ENCODE results near the gene CD163. TPM values are rescaled to one million over a fixed set of nuclear protein-coding genes. Genes with fewer than 3 reads are reported as not detected.

Gene CD163
- total RNA-seq, 1 donor from 2014 or later = not detected

DNA sequence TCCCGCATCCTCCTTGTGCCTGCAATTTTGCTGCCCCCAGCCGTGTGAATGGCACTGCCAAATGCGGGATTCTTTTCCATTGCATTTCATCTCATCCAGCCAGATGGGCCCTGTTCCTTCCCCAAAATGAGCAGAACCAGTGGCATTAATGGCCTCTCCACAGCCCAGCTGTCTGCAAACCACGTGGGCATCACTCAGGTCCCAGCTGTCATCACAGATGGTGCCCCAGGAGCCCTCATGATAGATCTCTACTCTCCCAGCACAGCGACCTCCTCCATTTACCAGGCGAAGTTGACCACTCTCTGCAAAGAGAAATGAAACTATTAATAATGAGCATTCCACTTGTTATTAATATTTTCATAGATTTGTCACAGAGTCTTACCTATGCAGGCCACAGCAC, 17.1 kb downstream of the CD163 start:
- H3K36me3 ChIP-seq = no peaks in the 10 kb centered on the region
- no peak overlapping the region for H3K27ac ChIP-seq
- no peak overlapping the region for H3K4me3 ChIP-seq
- no peaks in the 10 kb centered on the region for H4K20me1 ChIP-seq (ENCODE audit: low read depth)
- no peaks in the 10 kb centered on the region for H3K27me3 ChIP-seq
- no peak overlapping the region for H3K9ac ChIP-seq
- no peaks in the 10 kb centered on the region for H3K4me1 ChIP-seq
- Mint-ChIP-seq H3K27ac (no peak overlapping the region), H3K27me3 (ENCODE audit: insufficient read depth, low read depth) (no peaks in the 10 kb centered on the region), H3K9me3 (no peaks in the 10 kb centered on the region), H3K4me1 (no peaks in the 10 kb centered on the region), H3K36me3 (no peaks in the 10 kb centered on the region), H3K4me3 (no peak overlapping the region)
- H3F3A ChIP-seq (ENCODE audit: low read depth) = no peaks in the 10 kb centered on the region
- no peak for TF ChIP-seq EZH2phosphoT487 (IDR thresholded peaks at IDR 0.05)
- no peak for TF ChIP-seq EZH2 (IDR thresholded peaks at IDR 0.05)
- TF ChIP-seq, protein P1, sequence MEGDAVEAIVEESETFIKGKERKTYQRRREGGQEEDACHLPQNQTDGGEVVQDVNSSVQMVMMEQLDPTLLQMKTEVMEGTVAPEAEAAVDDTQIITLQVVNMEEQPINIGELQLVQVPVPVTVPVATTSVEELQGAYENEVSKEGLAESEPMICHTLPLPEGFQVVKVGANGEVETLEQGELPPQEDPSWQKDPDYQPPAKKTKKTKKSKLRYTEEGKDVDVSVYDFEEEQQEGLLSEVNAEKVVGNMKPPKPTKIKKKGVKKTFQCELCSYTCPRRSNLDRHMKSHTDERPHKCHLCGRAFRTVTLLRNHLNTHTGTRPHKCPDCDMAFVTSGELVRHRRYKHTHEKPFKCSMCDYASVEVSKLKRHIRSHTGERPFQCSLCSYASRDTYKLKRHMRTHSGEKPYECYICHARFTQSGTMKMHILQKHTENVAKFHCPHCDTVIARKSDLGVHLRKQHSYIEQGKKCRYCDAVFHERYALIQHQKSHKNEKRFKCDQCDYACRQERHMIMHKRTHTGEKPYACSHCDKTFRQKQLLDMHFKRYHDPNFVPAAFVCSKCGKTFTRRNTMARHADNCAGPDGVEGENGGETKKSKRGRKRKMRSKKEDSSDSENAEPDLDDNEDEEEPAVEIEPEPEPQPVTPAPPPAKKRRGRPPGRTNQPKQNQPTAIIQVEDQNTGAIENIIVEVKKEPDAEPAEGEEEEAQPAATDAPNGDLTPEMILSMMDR (IDR thresholded peaks at IDR 0.05) = no peak
- no peak overlapping the region for H3K4me2 ChIP-seq
- no peaks in the 10 kb centered on the region for H3K9me3 ChIP-seq (ENCODE audit: low read depth)
- no peak for DNase-seq (ENCODE audit: low spot score)
- no peaks in the 10 kb centered on the region for H3K79me2 ChIP-seq (ENCODE audit: low read depth)
- H2AFZ ChIP-seq (replicated peaks) = no peak overlapping the region

DNA sequence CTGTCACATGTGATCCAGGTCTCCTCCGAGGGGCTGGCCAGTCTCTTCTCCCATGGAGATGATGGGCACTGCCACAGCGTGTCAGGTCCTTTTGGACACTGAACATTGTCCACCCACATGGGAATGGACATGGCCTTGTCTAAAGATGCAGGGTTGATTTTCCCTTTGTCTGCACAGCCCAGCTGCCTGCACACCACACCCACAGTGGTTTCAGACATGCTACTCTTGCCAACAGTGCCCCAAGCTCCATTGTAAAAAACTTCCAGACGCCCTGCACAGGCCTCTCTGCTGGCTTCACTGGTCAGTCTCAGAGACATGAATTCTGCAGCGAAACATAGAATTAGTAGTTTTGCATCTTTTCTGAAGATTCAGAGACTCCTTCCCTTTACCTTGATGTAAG, 18.5 kb downstream of the CD163 start:
- H3K4me3 Mint-ChIP-seq = no peak overlapping the region
- Histone ChIP-seq H4K20me1 (ENCODE audit: low read depth) (no peaks in the 10 kb centered on the region), H3K4me1 (no peaks in the 10 kb centered on the region), H3K27me3 (no peaks in the 10 kb centered on the region), H3K36me3 (no peaks in the 10 kb centered on the region), H2AFZ (replicated peaks) (no peak overlapping the region), H3K4me3 (no peak overlapping the region), H3K27ac (no peak overlapping the region), H3K4me2 (no peak overlapping the region), H3F3A (ENCODE audit: low read depth) (no peaks in the 10 kb centered on the region), H3K79me2 (ENCODE audit: low read depth) (no peaks in the 10 kb centered on the region), H3K9me3 (ENCODE audit: low read depth) (no peaks in the 10 kb centered on the region), H3K9ac (no peak overlapping the region)
- H3K36me3 Mint-ChIP-seq = no peaks in the 10 kb centered on the region
- TF ChIP-seq, protein P1 (IDR thresholded peaks at IDR 0.05) = no peak
- TF ChIP-seq EZH2 (IDR thresholded peaks at IDR 0.05) (no peak), EZH2phosphoT487 (IDR thresholded peaks at IDR 0.05) (no peak)
- no peak for DNase-seq (ENCODE audit: low spot score)
- H3K27me3 Mint-ChIP-seq (ENCODE audit: insufficient read depth, low read depth) = no peaks in the 10 kb centered on the region
- H3K9me3 Mint-ChIP-seq = no peaks in the 10 kb centered on the region
- no peaks in the 10 kb centered on the region for H3K4me1 Mint-ChIP-seq
- no peak overlapping the region for H3K27ac Mint-ChIP-seq

DNA sequence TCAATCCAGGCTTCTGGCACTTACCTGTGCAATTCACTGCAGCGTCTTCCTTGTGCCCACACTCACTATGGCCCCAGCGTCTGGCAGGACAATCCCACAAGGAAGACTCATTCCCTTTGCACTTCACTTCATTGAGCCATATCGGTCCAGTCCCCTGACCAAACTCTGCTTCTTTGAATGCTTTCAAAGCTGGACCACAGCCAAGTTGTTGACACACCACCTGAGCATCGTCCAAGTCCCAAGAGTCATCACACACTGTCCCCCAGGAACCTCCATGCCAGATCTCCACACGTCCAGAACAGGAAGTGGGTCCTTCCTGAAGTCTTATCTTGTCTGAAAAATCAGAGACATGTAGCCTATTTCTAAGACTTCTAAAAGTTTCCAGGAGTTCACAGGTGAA, 20.2 kb downstream of the CD163 start:
- Mint-ChIP-seq H3K27me3 (ENCODE audit: insufficient read depth, low read depth) (no peaks in the 10 kb centered on the region), H3K4me3 (no peak overlapping the region), H3K27ac (no peak overlapping the region), H3K36me3 (no peaks in the 10 kb centered on the region), H3K9me3 (no peaks in the 10 kb centered on the region), H3K4me1 (no peaks in the 10 kb centered on the region)
- DNase-seq (ENCODE audit: low spot score) = no peak
- Histone ChIP-seq H2AFZ (replicated peaks) (no peak overlapping the region), H3K9ac (no peak overlapping the region), H3K4me2 (no peak overlapping the region), H3K4me3 (no peak overlapping the region), H3F3A (ENCODE audit: low read depth) (no peaks in the 10 kb centered on the region), H3K9me3 (ENCODE audit: low read depth) (no peaks in the 10 kb centered on the region), H3K79me2 (ENCODE audit: low read depth) (no peaks in the 10 kb centered on the region), H3K36me3 (no peaks in the 10 kb centered on the region), H3K27ac (no peak overlapping the region), H4K20me1 (ENCODE audit: low read depth) (no peaks in the 10 kb centered on the region), H3K4me1 (no peaks in the 10 kb centered on the region), H3K27me3 (no peaks in the 10 kb centered on the region)
- TF ChIP-seq EZH2 (IDR thresholded peaks at IDR 0.05) (no peak), EZH2phosphoT487 (IDR thresholded peaks at IDR 0.05) (no peak)
- TF ChIP-seq, protein P1 (IDR thresholded peaks at IDR 0.05) = no peak
